ENCODE results near the gene OR4L1.

The OR4L1 gene

GRCh38 chr14:20059745-20060144, at the start of gene OR4L1:
TSS of gene OR4L1 (plus strand) at chr14:20060045. CDS start at chr14:20060045, 0 bp downstream.
- Histone ChIP-seq H3K4me3 (ENCODE audit: low read depth, low read length, poor library complexity, severe bottlenecking) (no peak within 1 kb of the TSS), H3K9ac (ENCODE audit: low read length) (no peak within 1 kb of the TSS), H3K27ac (ENCODE audit: low read depth, low read length, poor library complexity, severe bottlenecking) (no peak within 1 kb of the TSS), H3K36me3 (ENCODE audit: insufficient read depth, low read length) (no peaks in the 10 kb centered on the region), H3F3A (ENCODE audit: insufficient read depth, low read length) (no peaks in the 10 kb centered on the region), H3K9me2 (ENCODE audit: low read depth, low read length) (no peaks in the 10 kb centered on the region), H3K4me1 (ENCODE audit: insufficient read depth, low read length, severe bottlenecking) (no peaks in the 10 kb centered on the region), H3K4me2 (ENCODE audit: low read length) (no peak within 1 kb of the TSS), H3K79me2 (ENCODE audit: insufficient read depth, low read length) (no peaks in the 10 kb centered on the region), H3K9me3 (ENCODE audit: low read length) (no peaks in the 10 kb centered on the region), H2AFZ (ENCODE audit: low read length) (no peak within 1 kb of the TSS), H4K20me1 (ENCODE audit: insufficient read depth, low read length) (no peaks in the 10 kb centered on the region), H3K27me3 (ENCODE audit: insufficient read depth, low read length) (no peaks in the 10 kb centered on the region)
- TF ChIP-seq CTCF (IDR thresholded peaks at IDR 0.05; ENCODE audit: low read length): no peak
- no peak for TF ChIP-seq EZH2 (IDR thresholded peaks at IDR 0.05; ENCODE audit: borderline replicate concordance, low read length)

GRCh38 chr14:20019257-20019865, 40.5 kb upstream of the OR4L1 start, which contains the start of gene OR4K14:
TSS of gene OR4K14 (minus strand) at chr14:20019307. CDS start at chr14:20015193, 4,114 bp downstream.
- H3K9me3 ChIP-seq (ENCODE audit: low read length): no peaks in the 10 kb centered on the region
- no peak within 1 kb of the TSS for H2AFZ ChIP-seq (ENCODE audit: low read length)
- TF ChIP-seq CTCF (IDR thresholded peaks at IDR 0.05; ENCODE audit: low read length): no peak
- no peak for TF ChIP-seq EZH2 (IDR thresholded peaks at IDR 0.05; ENCODE audit: borderline replicate concordance, low read length)
- H3K27ac ChIP-seq (ENCODE audit: low read depth, low read length, poor library complexity, severe bottlenecking): no peak within 1 kb of the TSS
- no peak within 1 kb of the TSS for H3K9ac ChIP-seq (ENCODE audit: low read length)
- no peaks in the 10 kb centered on the region for H3F3A ChIP-seq (ENCODE audit: insufficient read depth, low read length)
- H3K4me3 ChIP-seq (ENCODE audit: low read depth, low read length, poor library complexity, severe bottlenecking): no peak within 1 kb of the TSS
- no peaks in the 10 kb centered on the region for H3K36me3 ChIP-seq (ENCODE audit: insufficient read depth, low read length)
- H3K79me2 ChIP-seq (ENCODE audit: insufficient read depth, low read length): no peaks in the 10 kb centered on the region
- H3K4me1 ChIP-seq (ENCODE audit: insufficient read depth, low read length, severe bottlenecking): no peaks in the 10 kb centered on the region
- H3K9me2 ChIP-seq (ENCODE audit: low read depth, low read length): no peaks in the 10 kb centered on the region
- H4K20me1 ChIP-seq (ENCODE audit: insufficient read depth, low read length): no peaks in the 10 kb centered on the region
- H3K4me2 ChIP-seq (ENCODE audit: low read length): no peak within 1 kb of the TSS
- no peaks in the 10 kb centered on the region for H3K27me3 ChIP-seq (ENCODE audit: insufficient read depth, low read length)

GRCh38 chr14:20031058-20031457, 28.8 kb upstream of the OR4L1 start:
- Histone ChIP-seq H3K9me3 (ENCODE audit: low read length) (no peaks in the 10 kb centered on the region), H3K27me3 (ENCODE audit: insufficient read depth, low read length) (no peaks in the 10 kb centered on the region), H3K4me3 (ENCODE audit: low read depth, low read length, poor library complexity, severe bottlenecking) (no peak overlapping the region), H4K20me1 (ENCODE audit: insufficient read depth, low read length) (no peaks in the 10 kb centered on the region), H3K9ac (ENCODE audit: low read length) (no peak overlapping the region), H2AFZ (ENCODE audit: low read length) (no peak overlapping the region), H3F3A (ENCODE audit: insufficient read depth, low read length) (no peaks in the 10 kb centered on the region), H3K4me1 (ENCODE audit: insufficient read depth, low read length, severe bottlenecking) (no peaks in the 10 kb centered on the region), H3K79me2 (ENCODE audit: insufficient read depth, low read length) (no peaks in the 10 kb centered on the region), H3K27ac (ENCODE audit: low read depth, low read length, poor library complexity, severe bottlenecking) (no peak overlapping the region), H3K9me2 (ENCODE audit: low read depth, low read length) (no peaks in the 10 kb centered on the region), H3K4me2 (ENCODE audit: low read length) (no peak overlapping the region), H3K36me3 (ENCODE audit: insufficient read depth, low read length) (no peaks in the 10 kb centered on the region)
- TF ChIP-seq CTCF (IDR thresholded peaks at IDR 0.05; ENCODE audit: low read length) (no peak), EZH2 (IDR thresholded peaks at IDR 0.05; ENCODE audit: borderline replicate concordance, low read length) (no peak)
